Loucy (cell line): ENCODE data around the gene COL5A3.

Source experiments
- H2AFZ ChIP-seq: fragments of 200-600 bp; sonication (generic); 2 replicates; pipeline ENCODE4 v1.6.0; 2016; ENCODE audit warnings: antibody characterized with exemption, mild to moderate bottlenecking, low read length, moderate library complexity
- H3F3A ChIP-seq: fragments of 200-600 bp; 2 replicates; pipeline ENCODE4 v1.6.0; 2016; ENCODE audit warnings: antibody characterized with exemption, low read depth, mild to moderate bottlenecking
- H3K27me3 ChIP-seq: fragments of 200-600 bp; sonication (generic); 2 replicates; pipeline ENCODE4 v1.6.1; 2014; ENCODE audit warnings: low read length, mild to moderate bottlenecking; ENCODE audit not compliant: insufficient read depth, poor library complexity, severe bottlenecking
- H3K36me3 ChIP-seq: fragments of 200-600 bp; sonication (generic); 2 replicates; pipeline ENCODE4 v1.6.1; 2016; ENCODE audit warnings: low read length; ENCODE audit not compliant: insufficient read depth
- H3K4me1 ChIP-seq: fragments of 200-600 bp; sonication (generic); 2 replicates; pipeline ENCODE4 v1.5.1; 2014; ENCODE audit warnings: low read length, mild to moderate bottlenecking; ENCODE audit not compliant: insufficient read depth, poor library complexity, severe bottlenecking
- H3K4me2 ChIP-seq: fragments of 200-600 bp; sonication (generic); 2 replicates; pipeline ENCODE4 v1.6.0; 2014; ENCODE audit warnings: antibody characterized with exemption, low read length, low read depth, mild to moderate bottlenecking; ENCODE audit not compliant: poor library complexity, severe bottlenecking
- H3K4me3 ChIP-seq: fragments of 200-600 bp; sonication (generic); 2 replicates; pipeline ENCODE4 v1.5.1; 2014; ENCODE audit warnings: low read length, mild to moderate bottlenecking, mixed read lengths; ENCODE audit not compliant: poor library complexity, severe bottlenecking
- H3K79me2 ChIP-seq: fragments of 200-600 bp; sonication (generic); 2 replicates; pipeline ENCODE4 v1.6.1; 2014; ENCODE audit warnings: low read length; ENCODE audit not compliant: insufficient read depth
- H3K9ac ChIP-seq: fragments of 200-600 bp; sonication (generic); 2 replicates; pipeline ENCODE4 v1.6.0; 2014; ENCODE audit warnings: mild to moderate bottlenecking, low read depth, low read length, moderate library complexity; ENCODE audit not compliant: poor library complexity, severe bottlenecking
- H3K9me2 ChIP-seq: fragments of 200-600 bp; sonication (generic); replicated peaks from 2 replicates; pipeline ENCODE4 v1.6.1; 2016; ENCODE audit warnings: low read depth, low read length, mixed read lengths
- H3K9me3 ChIP-seq: fragments of 200-600 bp; sonication (generic); 2 replicates; pipeline ENCODE4 v1.6.1; 2014; ENCODE audit warnings: mild to moderate bottlenecking, antibody characterized with exemption, low read length, low read depth; ENCODE audit not compliant: insufficient read depth
- H4K20me1 ChIP-seq: fragments of 200-600 bp; sonication (generic); 2 replicates; pipeline ENCODE4 v1.6.0; 2014; ENCODE audit warnings: antibody characterized with exemption, low read length, mild to moderate bottlenecking; ENCODE audit not compliant: insufficient read depth, poor library complexity, severe bottlenecking
- EZH2phosphoT487 ChIP-seq: fragments of 200-600 bp; IDR thresholded peaks from 2 replicates; pipeline ENCODE4 v1.6.1; 2018; ENCODE audit warnings: antibody characterized with exemption, mild to moderate bottlenecking, moderate library complexity, borderline replicate concordance
- TF ChIP-seq, protein P1 (sequence below): fragments of 200-600 bp; sonication (generic); conservative IDR thresholded peaks from 2 replicates; pipeline ENCODE4 v1.5.1; 2014; ENCODE audit warnings: mild to moderate bottlenecking, antibody characterized with exemption, low read length

The COL5A3 gene

DNA sequence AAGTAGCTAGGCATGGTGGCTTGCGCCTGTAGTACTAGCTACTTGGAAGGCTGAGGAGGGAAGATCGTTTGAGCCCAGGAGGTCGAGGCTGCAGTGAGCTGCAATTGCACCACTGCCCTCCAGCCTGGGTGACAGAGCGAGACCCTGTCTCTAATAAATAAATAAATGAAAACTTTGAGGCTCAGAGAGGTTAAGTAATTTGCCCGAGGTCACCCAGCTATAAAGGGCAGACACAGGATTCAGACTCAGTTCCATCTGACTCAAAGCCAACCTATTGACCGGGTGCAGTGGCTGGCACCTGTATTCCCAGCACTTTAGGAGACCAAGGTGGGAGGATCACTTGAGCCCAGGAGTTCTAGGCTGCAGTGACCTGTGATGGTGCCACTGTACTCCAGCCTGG lies 66.6 kb downstream of the COL5A3 start:
- H3K79me2 ChIP-seq = no peaks in the 10 kb centered on the region
- no peaks in the 10 kb centered on the region for H3K4me1 ChIP-seq
- no peaks in the 10 kb centered on the region for H3K9me3 ChIP-seq
- no peak overlapping the region for H2AFZ ChIP-seq
- H4K20me1 ChIP-seq = no peaks in the 10 kb centered on the region
- H3K27me3 ChIP-seq = no peaks in the 10 kb centered on the region
- no peaks in the 10 kb centered on the region for H3K36me3 ChIP-seq
- H3K9me2 ChIP-seq = no peaks in the 10 kb centered on the region
- TF ChIP-seq EZH2phosphoT487 = no peak
- TF ChIP-seq, protein P1, sequence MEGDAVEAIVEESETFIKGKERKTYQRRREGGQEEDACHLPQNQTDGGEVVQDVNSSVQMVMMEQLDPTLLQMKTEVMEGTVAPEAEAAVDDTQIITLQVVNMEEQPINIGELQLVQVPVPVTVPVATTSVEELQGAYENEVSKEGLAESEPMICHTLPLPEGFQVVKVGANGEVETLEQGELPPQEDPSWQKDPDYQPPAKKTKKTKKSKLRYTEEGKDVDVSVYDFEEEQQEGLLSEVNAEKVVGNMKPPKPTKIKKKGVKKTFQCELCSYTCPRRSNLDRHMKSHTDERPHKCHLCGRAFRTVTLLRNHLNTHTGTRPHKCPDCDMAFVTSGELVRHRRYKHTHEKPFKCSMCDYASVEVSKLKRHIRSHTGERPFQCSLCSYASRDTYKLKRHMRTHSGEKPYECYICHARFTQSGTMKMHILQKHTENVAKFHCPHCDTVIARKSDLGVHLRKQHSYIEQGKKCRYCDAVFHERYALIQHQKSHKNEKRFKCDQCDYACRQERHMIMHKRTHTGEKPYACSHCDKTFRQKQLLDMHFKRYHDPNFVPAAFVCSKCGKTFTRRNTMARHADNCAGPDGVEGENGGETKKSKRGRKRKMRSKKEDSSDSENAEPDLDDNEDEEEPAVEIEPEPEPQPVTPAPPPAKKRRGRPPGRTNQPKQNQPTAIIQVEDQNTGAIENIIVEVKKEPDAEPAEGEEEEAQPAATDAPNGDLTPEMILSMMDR = no peak
- no peaks in the 10 kb centered on the region for H3F3A ChIP-seq
- no peak overlapping the region for H3K4me3 ChIP-seq
- H3K4me2 ChIP-seq = no peak overlapping the region
- no peak overlapping the region for H3K9ac ChIP-seq

DNA sequence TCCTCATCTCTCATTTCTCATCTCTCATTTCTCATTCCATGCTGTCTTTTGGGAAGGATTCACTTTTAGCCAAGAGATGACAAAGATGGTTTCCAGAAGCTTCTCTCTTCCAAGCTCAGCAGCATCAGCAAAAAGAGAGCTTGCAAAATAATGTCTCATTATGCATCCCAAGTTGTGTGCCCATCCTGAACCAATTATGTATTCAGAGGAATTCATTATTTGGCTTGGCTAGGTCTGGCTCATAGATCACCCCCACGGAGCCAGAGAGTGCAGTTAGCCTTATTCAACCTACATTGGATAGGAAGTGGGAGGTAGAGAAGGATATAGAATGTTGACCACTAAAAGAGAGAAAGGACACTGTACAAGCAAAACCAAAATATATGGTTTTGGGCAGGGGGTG lies 68.6 kb downstream of the COL5A3 start:
- Histone ChIP-seq H3K79me2 (no peaks in the 10 kb centered on the region), H3K9me2 (no peaks in the 10 kb centered on the region), H3F3A (no peaks in the 10 kb centered on the region), H3K4me3 (no peak overlapping the region), H4K20me1 (no peaks in the 10 kb centered on the region), H3K36me3 (no peaks in the 10 kb centered on the region), H3K27me3 (no peaks in the 10 kb centered on the region), H3K4me2 (no peak overlapping the region), H3K4me1 (no peaks in the 10 kb centered on the region), H2AFZ (no peak overlapping the region), H3K9ac (no peak overlapping the region), H3K9me3 (no peaks in the 10 kb centered on the region)
- no peak for TF ChIP-seq EZH2phosphoT487
- TF ChIP-seq, protein P1 = no peak

- no peak overlapping the region for H2AFZ ChIP-seq
- no peak overlapping the region for H3K4me3 ChIP-seq
- no peaks in the 10 kb centered on the region for H3K9me2 ChIP-seq
- H3K9ac ChIP-seq = no peak overlapping the region
- no peaks in the 10 kb centered on the region for H3K27me3 ChIP-seq
- no peak overlapping the region for H3K4me2 ChIP-seq
- TF ChIP-seq, protein P1 = no peak
- no peak for TF ChIP-seq EZH2phosphoT487
- no peaks in the 10 kb centered on the region for H3K79me2 ChIP-seq
- H3K36me3 ChIP-seq = no peaks in the 10 kb centered on the region
- no peaks in the 10 kb centered on the region for H3K9me3 ChIP-seq
- H3K4me1 ChIP-seq = no peaks in the 10 kb centered on the region
- H4K20me1 ChIP-seq = no peaks in the 10 kb centered on the region
- no peaks in the 10 kb centered on the region for H3F3A ChIP-seq
Measured at GRCh38 chr19:9941231-9941630, 69.1 kb downstream of the COL5A3 start.
